Middle frontal gyrus (tissue), 1 donor: ENCODE measurements around the gene RANGRF.
"Not testable (repeated sequence)": the region's sequence is repeated elsewhere in the genome, so short reads cannot be mapped to it uniquely, and the experiment has no call there.

Source experiments
- DNase-seq: peaks from one replicate; pipeline ENCODE4 v3.0.0-alpha.2; 2015; ENCODE audit warnings: low spot score; ENCODE audit errors: extremely low spot score

RANGRF gene, protein sequence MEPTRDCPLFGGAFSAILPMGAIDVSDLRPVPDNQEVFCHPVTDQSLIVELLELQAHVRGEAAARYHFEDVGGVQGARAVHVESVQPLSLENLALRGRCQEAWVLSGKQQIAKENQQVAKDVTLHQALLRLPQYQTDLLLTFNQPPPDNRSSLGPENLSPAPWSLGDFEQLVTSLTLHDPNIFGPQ

DNA sequence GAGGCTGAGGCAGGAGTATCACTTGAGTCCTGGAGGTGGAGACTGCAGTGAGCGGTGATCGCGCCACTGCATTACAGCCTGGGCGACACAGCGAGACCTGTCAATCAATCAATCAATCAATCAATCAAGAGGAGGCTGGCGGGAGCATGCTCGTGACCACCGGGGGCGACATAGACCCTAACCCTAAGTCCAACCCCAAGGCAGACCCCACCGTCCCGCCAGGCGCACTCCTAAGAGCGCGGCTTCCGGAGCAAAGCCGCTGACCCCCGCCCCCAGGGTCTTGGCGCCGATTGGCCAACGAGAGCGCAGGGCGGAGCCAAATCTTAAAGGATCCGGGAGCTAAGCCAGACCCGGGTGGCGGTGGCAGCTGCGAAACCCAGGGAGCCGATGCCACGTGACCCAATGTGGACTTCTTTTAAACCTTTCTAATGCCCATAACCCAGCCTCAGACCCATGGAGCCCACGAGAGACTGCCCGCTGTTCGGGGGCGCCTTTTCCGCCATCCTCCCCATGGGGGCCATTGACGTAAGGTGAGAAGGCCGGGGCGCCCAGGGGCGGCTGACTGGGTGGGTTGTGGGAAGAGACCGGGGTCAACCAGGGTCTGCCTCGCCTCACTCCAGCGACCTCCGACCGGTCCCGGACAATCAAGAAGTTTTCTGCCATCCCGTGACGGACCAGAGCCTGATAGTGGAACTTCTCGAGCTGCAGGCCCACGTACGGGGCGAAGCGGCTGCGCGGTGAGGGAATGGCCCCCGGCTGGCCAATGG lies at the start of gene RANGRF:
Gene RANGRF (plus strand): TSS at position 335 of the 767 bp plus-strand sequence. CDS start 119 bp downstream, at position 454.
- peak; percentile 83 for DNase-seq

DNA sequence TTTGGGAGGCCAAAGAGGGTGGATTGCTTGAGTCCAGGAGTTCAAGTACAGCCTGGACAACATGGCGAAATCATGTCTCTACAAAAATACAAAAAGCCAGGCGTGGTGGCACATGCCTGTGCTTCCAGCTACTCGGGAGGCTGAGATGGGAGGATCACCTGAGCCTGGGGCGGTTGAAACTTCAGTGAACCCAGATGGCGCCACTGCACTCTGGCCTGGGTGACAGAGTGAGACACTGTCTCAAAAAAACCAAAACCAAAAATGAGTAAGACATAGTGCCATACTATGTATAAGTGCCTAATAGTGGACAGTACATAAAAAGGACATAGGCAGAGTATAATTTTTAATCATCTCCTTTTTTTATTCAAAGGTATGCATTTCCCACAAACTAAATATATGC lies 44.6 kb upstream of the RANGRF start:
- no peak for DNase-seq

DNA sequence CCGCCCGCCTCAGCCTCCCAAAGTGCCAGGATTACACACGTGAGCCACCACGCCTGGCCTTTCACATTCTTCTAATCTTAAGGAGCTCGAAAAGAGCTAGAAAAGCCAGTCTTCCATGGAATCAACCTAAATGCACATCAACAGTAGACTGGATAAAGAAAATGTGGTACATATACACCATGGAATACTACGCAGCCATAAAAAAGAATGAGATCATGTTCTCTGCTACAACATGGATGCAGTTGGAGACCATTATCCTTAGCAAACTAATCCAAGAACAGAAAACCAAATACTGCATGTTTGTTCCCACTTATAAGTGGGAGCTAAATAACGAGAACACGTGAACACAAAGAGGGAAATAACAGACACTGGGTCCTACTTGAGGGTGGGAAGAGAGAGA lies 43.7 kb upstream of the RANGRF start:
- DNase-seq: no peak

DNA sequence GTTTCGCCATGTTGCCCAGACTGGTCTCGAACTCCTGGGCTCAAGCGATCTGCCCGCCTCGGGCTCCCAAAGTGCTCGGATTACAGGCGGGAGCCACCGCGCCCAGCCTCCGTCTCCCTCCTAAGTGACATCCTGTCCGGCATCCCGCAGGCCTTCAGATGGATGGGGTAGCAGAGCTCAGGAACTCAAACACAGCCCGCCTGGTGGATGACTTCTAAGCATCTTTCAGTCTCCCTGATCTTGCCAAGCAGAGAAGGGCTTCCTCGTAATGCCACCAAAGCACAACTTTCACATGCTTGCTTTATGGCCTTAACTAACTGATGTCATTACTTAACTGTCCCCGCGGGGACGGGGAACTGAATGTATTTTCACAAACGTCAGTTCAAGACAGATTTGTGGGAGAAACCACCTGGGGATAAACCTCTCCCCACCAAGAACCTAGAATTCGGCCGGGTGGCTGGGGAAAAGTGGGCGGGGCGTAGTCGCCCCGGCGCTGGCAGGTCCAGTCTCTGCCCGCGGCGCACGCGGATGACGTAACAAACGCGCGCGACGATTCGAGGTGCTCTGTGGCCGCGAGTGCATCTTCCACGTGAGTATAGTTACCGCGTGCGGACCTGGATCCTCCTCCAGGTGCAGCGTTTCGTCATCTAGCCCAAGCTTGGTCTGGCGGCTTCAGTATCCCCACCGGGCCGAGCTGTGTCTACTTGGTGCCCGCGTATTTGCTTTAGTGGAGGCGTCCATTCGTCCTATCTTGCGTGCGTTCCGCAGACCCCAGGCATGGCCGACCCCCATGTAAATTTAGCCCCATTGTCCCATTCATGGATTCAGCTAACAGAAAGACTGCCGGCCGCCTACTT lies 39.5 kb upstream of the RANGRF start, which contains the start of gene PFAS:
Gene PFAS (plus strand): TSS at position 539 of the 857 bp plus-strand sequence. CDS start 4,649 bp downstream, outside the sequence.
- DNase-seq: peak; percentile 95

DNA sequence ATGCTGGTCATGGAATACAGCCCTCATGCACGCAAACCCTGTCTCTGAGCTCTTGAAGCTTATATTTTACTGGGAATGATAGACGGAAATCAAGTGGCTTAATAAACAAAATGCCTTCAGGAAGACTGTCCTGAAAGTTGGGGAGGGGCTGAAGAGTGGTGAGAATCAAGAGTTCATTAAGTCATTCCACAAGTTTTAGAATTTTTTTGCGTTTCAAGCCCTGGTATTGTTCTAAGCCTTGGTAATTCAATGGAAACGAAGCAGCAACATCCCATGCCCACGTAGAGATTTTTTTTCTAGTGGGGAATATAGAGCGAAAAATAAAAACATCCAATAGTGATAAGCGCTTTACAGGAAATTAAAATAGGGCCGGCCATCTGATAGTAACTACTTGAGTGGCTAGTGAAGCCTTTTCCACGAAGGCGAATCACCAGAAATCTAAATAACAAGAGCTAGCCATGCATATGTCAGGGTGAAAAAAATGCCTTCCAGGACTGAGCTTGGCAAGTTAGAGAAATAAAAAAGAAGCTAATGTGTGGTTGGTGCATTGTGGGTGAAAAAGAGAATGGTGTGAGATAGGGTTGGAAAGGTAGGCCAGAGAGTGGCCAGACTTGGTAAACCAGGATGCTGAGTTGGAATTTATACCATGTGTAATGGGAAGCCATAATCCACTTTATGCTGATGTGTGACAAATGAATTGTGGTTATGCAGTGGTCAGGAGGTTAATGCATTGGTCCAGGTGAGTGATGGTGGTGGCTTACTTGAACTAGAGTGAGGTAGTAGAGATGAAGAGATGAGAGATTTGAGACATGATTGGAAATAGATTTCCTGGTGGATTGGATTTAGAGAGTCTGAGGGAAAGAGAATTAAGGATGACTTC lies 38.6 kb upstream of the RANGRF start:
- no peak for DNase-seq

DNA sequence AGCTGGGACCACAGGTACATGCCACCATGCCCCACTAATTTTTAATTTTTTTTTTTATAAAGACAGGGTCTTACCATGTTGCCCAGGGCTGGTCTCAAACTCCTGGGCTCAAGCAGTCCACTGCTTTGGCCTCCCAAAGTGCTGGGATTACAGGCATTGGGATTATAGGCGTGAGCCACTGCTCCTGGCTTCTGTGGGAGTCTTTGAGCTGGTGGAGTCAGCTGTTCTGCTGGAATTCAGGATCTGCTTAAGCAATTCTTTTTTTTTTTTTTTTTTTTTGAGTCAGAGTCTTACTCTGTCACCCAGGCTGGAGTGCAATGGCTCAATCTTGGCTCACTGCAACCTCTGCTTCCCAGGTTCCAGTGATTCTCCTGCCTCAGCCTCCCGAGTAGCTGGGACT lies 37.1 kb upstream of the RANGRF start:
- DNase-seq: not testable (repeated sequence)

DNA sequence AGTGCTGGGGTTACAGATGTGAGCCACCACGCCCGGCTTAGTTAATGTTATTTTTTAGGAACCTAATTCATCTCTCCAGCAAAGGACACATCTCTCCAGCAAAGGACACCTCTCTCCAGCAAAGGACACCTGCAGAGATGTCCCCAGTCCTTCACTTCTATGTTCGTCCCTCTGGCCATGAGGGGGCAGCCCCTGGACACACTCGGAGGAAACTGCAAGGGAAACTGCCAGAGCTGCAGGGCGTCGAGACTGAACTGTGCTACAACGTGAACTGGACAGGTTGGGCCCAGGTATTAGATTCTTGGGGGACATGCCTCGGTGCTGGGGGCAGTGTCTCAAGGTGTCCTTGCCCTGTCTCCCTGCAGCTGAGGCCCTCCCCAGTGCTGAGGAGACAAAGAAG lies 34.7 kb upstream of the RANGRF start:
- no peak for DNase-seq

DNA sequence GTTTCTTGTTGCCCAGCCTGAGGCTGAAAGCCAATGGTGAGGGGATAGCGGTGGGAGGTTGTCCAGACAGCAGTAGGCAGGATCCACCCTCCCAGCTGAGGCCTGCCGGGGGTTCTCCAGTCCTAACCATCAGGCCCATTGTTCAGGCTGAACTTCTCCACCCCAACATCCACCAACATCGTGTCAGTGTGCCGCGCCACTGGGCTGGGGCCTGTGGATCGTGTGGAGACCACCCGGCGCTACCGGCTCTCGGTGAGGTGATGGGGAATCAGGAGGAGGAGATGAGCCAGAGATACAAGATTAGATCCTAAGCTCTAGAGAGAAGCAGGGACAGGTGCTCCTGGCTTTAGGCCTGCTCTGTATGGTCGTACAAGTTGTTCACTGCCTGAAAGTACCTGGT lies 33.6 kb upstream of the RANGRF start:
- no peak for DNase-seq

DNA sequence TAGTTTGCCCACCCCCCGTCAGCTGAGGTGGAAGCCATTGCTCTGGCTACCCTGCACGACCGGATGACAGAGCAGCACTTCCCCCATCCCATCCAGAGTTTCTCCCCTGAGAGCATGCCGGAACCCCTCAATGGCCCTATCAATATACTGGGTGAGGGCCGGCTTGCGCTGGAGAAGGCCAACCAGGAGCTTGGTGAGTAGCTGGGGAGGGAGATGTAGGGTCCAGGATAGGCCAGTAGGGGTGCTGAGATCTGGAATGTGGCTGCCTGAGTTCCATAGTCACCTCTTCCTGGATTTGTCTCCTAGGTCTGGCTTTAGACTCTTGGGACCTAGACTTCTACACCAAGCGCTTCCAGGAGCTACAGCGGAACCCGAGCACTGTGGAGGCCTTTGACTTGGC lies 33.0 kb upstream of the RANGRF start:
- DNase-seq: no peak

DNA sequence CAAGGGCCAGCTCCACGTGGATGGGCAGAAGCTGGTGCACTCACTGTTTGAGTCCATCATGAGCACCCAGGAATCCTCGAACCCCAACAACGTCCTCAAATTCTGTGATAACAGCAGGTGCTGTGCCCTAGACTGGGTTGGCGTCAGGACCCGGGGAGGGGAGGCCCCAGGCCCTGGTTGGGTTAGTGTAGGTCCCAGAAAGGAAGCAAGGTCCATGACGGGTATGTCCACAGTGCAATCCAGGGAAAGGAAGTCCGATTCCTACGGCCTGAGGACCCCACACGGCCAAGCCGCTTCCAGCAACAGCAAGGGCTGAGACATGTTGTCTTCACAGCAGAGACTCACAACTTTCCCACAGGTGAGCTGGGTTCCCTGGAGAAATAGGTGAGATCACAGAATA lies 32.2 kb upstream of the RANGRF start:
- no peak for DNase-seq

DNA sequence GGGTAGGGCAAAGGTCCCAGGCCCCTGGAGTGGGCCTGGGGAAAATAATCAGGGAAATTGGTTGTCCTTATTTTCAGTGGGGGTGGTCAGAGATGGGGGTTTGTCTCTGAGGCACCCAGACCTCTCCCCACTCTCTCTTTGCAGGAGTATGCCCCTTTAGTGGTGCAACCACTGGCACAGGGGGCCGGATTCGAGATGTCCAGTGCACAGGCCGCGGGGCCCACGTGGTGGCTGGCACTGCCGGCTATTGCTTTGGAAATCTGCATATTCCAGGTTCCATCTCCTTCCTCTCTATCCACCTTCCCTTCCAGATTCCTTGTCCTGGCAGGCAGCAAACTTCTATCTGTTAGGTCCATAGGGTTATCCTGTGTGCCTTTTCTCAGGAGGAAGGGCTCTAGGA lies 31.8 kb upstream of the RANGRF start:
- DNase-seq: no peak

DNA sequence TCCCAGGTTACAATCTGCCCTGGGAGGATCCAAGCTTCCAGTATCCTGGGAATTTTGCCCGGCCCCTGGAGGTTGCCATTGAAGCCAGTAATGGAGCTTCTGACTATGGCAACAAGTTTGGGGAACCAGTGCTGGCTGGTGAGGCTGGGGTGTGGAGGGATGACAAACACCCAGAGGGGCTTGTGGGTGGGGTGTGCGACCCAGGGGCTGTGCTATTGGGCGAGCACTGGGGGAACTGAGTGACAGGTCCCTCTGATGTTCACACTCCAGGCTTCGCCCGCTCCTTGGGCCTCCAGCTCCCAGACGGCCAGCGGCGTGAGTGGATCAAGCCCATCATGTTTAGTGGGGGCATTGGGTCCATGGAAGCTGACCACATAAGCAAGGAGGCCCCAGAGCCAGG lies 30.7 kb upstream of the RANGRF start:
- no peak for DNase-seq

DNA sequence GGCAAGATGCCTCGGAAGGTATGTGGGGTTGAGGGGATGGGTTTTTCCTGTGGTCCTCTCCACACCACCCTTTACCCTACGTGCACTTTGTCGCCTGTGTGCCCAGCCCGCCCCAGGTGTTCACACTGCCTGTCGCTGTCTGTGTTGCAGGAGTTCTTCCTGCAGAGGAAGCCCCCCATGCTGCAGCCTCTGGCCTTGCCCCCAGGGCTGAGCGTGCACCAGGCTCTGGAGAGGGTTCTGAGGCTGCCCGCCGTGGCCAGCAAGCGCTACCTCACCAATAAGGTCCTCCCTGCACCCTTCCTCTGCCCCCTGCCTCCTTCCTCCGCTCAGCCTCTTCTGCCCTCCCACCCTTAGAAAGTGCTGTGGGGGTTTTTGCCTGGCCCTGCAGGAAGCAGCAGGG lies 24.1 kb upstream of the RANGRF start:
- DNase-seq: no peak

DNA sequence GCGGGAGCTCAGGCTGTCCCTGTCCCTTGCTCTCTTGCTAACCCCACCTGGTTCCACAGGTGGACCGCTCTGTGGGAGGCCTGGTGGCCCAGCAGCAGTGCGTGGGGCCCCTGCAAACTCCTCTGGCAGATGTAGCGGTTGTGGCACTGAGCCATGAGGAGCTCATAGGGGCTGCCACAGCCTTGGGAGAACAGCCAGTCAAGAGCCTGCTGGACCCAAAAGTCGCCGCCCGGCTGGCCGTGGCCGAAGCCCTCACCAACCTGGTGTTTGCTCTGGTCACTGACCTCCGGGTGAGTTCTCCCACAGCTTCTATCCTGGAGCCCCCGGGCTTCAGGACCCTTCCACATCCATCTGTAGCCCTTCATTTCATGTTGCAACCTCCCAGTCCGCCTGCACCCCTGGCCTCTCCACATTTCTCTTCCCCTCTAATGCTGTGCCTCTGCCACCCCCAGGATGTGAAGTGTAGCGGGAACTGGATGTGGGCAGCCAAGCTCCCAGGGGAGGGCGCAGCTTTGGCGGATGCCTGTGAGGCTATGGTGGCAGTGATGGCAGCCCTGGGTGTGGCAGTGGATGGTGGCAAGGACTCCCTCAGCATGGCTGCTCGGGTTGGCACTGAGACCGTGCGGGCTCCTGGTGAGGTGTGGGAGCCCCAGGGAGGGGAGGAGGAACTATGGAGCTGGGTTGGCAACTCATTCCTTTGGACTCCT lies 23.5 kb upstream of the RANGRF start:
- no peak for DNase-seq

DNA sequence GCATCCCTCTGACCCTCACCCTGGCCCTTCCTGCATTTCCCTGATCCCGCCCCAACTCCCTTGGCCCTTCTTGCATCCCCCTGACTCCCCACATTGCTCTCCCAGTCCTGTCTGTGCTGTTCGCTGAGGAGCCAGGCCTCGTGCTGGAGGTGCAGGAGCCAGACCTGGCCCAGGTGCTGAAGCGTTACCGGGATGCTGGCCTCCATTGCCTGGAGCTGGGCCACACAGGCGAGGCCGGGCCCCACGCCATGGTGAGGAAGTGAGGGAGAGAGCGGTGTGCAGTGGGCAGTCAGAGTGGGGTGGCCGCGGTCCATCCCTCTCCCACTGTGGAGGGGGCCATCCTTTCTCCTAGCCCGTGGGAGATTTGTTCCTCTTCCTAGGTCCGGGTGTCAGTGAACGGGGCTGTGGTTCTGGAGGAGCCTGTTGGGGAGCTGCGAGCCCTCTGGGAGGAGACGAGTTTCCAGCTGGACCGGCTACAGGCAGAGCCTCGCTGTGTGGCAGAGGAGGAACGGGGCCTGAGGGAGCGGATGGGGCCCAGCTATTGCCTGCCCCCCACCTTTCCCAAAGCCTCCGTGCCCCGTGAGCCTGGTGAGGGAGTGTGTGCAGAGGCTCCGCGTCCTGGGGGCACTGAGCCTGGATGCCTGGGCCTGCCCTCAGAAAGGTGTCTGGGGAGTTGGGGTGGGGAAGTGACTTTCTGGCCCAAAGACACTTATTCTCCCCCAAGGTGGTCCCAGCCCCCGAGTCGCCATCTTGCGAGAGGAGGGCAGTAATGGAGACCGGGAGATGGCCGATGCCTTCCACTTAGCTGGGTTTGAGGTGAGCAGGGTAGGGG lies 21.6 kb upstream of the RANGRF start:
- DNase-seq: no peak

DNA sequence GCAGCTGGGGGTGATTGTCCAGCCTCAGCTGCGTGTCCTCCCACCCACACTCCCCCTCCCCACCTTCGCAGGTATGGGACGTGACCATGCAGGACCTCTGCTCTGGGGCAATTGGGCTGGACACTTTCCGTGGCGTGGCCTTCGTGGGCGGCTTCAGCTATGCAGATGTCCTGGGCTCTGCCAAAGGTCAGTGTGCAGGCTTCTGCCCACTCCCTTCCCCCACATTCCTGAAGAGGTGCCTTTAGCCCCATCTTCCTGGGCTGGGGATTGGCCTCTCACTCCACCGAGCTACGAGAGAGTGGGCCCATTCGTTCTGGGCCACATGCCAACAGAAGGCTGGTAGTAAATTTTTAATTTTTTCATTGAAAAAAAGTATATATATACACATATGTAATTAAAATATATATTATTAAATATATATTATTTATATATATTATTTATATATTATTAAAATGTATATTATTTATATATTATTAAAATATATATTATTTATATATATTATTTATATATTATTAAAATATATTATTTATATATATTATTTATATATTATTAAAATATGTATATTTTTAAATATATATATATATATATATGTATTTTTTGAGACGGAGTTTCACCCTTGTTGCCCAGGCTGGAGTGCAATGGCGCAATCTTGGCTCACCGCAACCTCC lies 20.9 kb upstream of the RANGRF start:
- DNase-seq: no peak

DNA sequence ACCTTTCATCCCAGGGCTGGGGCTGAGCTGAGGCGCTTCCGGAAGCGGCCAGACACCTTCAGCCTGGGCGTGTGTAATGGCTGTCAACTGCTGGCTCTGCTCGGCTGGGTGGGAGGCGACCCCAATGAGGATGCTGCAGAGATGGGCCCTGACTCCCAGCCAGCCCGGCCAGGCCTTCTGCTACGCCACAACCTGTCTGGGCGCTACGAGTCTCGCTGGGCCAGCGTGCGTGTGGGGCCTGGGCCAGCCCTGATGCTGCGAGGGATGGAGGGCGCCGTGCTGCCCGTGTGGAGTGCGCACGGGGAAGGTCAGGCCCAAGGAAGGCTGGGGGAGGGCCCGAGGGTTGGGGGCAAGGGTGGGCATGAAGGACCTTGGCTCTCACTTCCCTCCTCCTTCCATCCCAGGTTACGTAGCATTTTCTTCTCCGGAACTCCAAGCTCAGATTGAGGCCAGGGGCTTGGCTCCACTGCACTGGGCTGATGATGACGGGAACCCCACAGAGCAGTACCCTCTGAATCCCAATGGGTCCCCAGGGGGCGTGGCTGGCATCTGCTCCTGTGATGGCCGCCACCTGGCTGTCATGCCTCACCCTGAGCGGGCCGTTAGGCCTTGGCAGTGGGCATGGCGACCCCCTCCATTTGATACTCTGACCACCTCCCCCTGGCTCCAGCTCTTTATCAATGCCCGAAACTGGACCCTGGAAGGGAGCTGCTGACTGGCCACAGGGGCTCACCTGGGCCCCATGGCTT lies 19.7 kb upstream of the RANGRF start:
- DNase-seq: no peak

DNA sequence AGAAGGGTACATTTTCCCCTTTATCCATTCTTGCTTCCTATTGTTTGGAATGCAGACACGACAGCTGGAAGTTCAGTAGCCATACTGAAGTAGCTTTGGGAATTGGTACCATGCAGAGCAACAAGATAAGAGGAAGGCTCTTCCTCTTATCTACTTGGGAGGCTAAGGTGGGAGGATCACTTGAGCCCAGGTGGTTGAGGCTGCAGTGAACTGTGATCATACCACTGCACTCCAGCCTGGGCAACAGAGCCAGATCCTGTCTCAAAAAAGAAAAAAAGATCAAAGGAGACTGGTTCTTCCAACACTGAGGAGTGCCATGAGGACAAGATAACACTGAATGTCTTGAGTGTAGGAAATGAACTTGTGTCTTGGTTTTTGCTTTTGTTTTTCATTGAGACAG lies 16.0 kb upstream of the RANGRF start:
- no peak for DNase-seq
